ENCODE data around the gene RMND1.

DNA sequence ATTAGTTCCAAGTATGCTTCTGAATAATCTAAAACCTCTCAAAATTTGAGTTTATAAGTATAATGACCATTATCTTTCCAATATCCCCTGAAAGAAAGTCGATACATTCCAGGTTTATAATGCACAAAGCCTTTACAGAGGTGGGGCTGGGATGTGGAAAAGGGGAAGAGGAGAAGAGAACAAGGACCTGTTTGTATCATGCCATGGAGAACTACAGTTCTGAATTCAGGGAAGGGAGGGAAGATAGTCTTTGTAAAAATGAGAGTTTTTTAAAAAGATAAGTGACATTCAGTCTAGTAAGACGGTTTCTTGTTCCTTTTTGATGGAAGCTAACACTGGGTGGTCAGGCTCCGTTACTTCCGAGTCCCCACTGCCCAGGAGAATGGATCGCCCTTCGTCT is 86.7 kb downstream of the RMND1 start:
- TF ChIP-seq, protein P1, sequence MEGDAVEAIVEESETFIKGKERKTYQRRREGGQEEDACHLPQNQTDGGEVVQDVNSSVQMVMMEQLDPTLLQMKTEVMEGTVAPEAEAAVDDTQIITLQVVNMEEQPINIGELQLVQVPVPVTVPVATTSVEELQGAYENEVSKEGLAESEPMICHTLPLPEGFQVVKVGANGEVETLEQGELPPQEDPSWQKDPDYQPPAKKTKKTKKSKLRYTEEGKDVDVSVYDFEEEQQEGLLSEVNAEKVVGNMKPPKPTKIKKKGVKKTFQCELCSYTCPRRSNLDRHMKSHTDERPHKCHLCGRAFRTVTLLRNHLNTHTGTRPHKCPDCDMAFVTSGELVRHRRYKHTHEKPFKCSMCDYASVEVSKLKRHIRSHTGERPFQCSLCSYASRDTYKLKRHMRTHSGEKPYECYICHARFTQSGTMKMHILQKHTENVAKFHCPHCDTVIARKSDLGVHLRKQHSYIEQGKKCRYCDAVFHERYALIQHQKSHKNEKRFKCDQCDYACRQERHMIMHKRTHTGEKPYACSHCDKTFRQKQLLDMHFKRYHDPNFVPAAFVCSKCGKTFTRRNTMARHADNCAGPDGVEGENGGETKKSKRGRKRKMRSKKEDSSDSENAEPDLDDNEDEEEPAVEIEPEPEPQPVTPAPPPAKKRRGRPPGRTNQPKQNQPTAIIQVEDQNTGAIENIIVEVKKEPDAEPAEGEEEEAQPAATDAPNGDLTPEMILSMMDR (conservative IDR thresholded peaks at IDR 0.05; ENCODE audit: low read length), result no peak
- no peak for TF ChIP-seq EZH2phosphoT487 (IDR thresholded peaks at IDR 0.05; ENCODE audit: borderline replicate concordance)

All from Loucy (cell line).